ENCODE results near the gene SLMAP.

DNA sequence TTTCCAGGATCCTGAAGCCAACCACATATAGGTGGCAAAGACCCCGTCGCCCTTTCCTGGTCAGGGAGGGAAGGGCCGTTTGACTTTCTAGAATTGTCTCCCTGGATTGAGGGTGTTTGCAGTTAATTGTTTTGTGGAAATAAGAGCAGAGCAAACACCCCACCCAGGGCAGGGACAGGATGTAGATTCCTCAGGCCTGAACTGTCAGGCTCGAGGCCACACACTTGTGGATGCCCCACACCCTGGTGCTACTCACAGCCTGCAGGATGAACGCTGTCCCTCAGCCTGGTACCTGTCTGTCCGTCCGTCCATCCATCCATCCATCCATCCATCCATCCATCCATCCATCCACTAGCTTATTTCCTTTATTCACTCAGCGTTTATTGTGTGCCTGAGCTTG, 222.2 kb downstream of the SLMAP start:
- TF ChIP-seq, protein P1, sequence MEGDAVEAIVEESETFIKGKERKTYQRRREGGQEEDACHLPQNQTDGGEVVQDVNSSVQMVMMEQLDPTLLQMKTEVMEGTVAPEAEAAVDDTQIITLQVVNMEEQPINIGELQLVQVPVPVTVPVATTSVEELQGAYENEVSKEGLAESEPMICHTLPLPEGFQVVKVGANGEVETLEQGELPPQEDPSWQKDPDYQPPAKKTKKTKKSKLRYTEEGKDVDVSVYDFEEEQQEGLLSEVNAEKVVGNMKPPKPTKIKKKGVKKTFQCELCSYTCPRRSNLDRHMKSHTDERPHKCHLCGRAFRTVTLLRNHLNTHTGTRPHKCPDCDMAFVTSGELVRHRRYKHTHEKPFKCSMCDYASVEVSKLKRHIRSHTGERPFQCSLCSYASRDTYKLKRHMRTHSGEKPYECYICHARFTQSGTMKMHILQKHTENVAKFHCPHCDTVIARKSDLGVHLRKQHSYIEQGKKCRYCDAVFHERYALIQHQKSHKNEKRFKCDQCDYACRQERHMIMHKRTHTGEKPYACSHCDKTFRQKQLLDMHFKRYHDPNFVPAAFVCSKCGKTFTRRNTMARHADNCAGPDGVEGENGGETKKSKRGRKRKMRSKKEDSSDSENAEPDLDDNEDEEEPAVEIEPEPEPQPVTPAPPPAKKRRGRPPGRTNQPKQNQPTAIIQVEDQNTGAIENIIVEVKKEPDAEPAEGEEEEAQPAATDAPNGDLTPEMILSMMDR (conservative IDR thresholded peaks at IDR 0.05; ENCODE audit: low read length), result no peak
- TF ChIP-seq EZH2phosphoT487 (IDR thresholded peaks at IDR 0.05; ENCODE audit: borderline replicate concordance), result no peak
